Kidney glomerular epithelial cell (primary cell): Measurements from ENCODE around the gene BACH2.
A peak's percentile ranks its signal among the peaks of the same experiment; 100 is the strongest.
"Not testable (repeated sequence)": the region's sequence is repeated elsewhere in the genome, so short reads cannot be mapped to it uniquely, and the experiment has no call there.

ENCODE experiments used
- DNase-seq: peaks from one replicate; lab custom pipeline; 2025; lab: John Stamatoyannopoulos, UW

The BACH2 gene

GRCh38 chr6:90124874-90125510, 171.7 kb downstream of the BACH2 start:
- DNase-seq = no peak

GRCh38 chr6:90123831-90124230, 172.8 kb downstream of the BACH2 start:
- DNase-seq = no peak

- DNase-seq = no peak
Observed at GRCh38 chr6:90121982-90122381, 174.7 kb downstream of the BACH2 start.

GRCh38 chr6:90120327-90120726, 176.3 kb downstream of the BACH2 start:
- no peak for DNase-seq

- DNase-seq = no peak
Observed at GRCh38 chr6:90119618-90120017, 177.0 kb downstream of the BACH2 start.

GRCh38 chr6:90118581-90118980, 178.1 kb downstream of the BACH2 start:
- DNase-seq = no peak

GRCh38 chr6:90118069-90118468, 178.6 kb downstream of the BACH2 start:
- no peak for DNase-seq

- not testable (repeated sequence) for DNase-seq
Observed at GRCh38 chr6:90116126-90116525, 180.5 kb downstream of the BACH2 start.

GRCh38 chr6:90113389-90113788, 183.3 kb downstream of the BACH2 start:
- no peak for DNase-seq

GRCh38 chr6:90111387-90111786, 185.3 kb downstream of the BACH2 start:
- DNase-seq = no peak

GRCh38 chr6:90110971-90111370, 185.7 kb downstream of the BACH2 start:
- DNase-seq = no peak

GRCh38 chr6:90109141-90109540, 187.5 kb downstream of the BACH2 start:
- no peak for DNase-seq

GRCh38 chr6:90107771-90108282, 188.8 kb downstream of the BACH2 start:
- DNase-seq = no peak

GRCh38 chr6:90107371-90107770, 189.3 kb downstream of the BACH2 start:
- DNase-seq = no peak

- DNase-seq = no peak
Observed at GRCh38 chr6:90106449-90106848, 190.2 kb downstream of the BACH2 start.

GRCh38 chr6:90105506-90106170, 191.0 kb downstream of the BACH2 start:
- DNase-seq = no peak

- no peak for DNase-seq
Observed at GRCh38 chr6:90103056-90103800, 193.4 kb downstream of the BACH2 start.

- no peak for DNase-seq
Observed at GRCh38 chr6:90101403-90101802, 195.2 kb downstream of the BACH2 start.

- no peak for DNase-seq
Observed at GRCh38 chr6:90100059-90100665, 196.5 kb downstream of the BACH2 start.

- DNase-seq = no peak
Observed at GRCh38 chr6:90098627-90099026, 198.0 kb downstream of the BACH2 start.

- peak; percentile 88 for DNase-seq
Observed at GRCh38 chr6:90098001-90098531, 198.6 kb downstream of the BACH2 start.

- DNase-seq = no peak
Observed at GRCh38 chr6:90097356-90097755, 199.3 kb downstream of the BACH2 start.
